Esophagus muscularis mucosa (tissue), 4 donors: ENCODE results near the gene MESP2.

Experiments used
- CTCF ChIP-seq, 3 experiments: fragments of 200-600 bp in 2 of 3; fragments of 450-650 bp in 1 of 3; sonication (generic) in 2 of 3; IDR thresholded peaks; one replicate each; pipeline ENCODE4 v1.5.1; 2017 to 2019; ENCODE audit warnings: antibody characterized with exemption in 3 of 3, mild to moderate bottlenecking in 2 of 3, moderate library complexity in 1 of 3
- EP300 ChIP-seq: sonication (generic); formaldehyde crosslinking; IDR thresholded peaks from one replicate; pipeline ENCODE4 v1.6.1; 2017; ENCODE audit warnings: antibody characterized with exemption
- POLR2A ChIP-seq: fragments of 450-650 bp; IDR thresholded peaks from one replicate; pipeline ENCODE4 v1.6.1; 2017; ENCODE audit warnings: antibody characterized with exemption, moderate library complexity, mild to moderate bottlenecking, low read depth
- POLR2AphosphoS5 ChIP-seq, 2 donors: sonication (generic); formaldehyde crosslinking; IDR thresholded peaks; one replicate each; pipeline ENCODE4 v1.6.1; 2017; ENCODE audit warnings: antibody characterized with exemption in 2 of 2

GRCh38 chr15:89785064-89785773 is 9.1 kb downstream of the MESP2 start:
- TF ChIP-seq CTCF (IDR thresholded peaks at IDR 0.05) (no peak), POLR2A (no peak), EP300 (no peak), POLR2AphosphoS5 (IDR thresholded peaks at IDR 0.05) (no peak)
